GM12874 (cell line): ENCODE measurements around the gene CUL7.

ENCODE experiments used
- TF ChIP-seq, protein P1 (sequence below): IDR thresholded peaks from 2 replicates; pipeline ENCODE4 v1.5.1; 2011; ENCODE audit warnings: low read depth, mild to moderate bottlenecking, control low read depth, low read length, moderate library complexity; ENCODE audit not compliant: insufficient read depth

CUL7 gene

DNA sequence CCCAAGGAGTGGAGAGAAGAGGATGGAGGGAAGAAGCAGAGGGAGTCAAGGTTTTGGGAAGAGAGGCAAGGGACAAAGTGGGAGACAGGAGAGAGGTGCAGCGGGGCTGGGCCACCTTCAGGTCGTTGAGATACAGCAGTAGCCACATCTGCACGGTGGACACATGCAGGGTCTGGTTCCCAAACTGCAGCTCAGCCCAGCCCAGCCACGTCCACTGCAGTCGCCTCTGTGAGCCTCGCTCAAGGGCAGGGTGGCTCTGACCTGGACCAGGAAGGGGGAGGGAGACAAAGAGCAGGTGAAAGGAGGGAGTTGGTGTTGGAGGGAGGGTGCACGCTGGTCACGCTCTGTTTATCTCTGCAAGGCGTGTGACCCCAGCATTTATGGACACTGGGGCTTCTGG lies 14.9 kb downstream of the CUL7 start:
- TF ChIP-seq, protein P1, sequence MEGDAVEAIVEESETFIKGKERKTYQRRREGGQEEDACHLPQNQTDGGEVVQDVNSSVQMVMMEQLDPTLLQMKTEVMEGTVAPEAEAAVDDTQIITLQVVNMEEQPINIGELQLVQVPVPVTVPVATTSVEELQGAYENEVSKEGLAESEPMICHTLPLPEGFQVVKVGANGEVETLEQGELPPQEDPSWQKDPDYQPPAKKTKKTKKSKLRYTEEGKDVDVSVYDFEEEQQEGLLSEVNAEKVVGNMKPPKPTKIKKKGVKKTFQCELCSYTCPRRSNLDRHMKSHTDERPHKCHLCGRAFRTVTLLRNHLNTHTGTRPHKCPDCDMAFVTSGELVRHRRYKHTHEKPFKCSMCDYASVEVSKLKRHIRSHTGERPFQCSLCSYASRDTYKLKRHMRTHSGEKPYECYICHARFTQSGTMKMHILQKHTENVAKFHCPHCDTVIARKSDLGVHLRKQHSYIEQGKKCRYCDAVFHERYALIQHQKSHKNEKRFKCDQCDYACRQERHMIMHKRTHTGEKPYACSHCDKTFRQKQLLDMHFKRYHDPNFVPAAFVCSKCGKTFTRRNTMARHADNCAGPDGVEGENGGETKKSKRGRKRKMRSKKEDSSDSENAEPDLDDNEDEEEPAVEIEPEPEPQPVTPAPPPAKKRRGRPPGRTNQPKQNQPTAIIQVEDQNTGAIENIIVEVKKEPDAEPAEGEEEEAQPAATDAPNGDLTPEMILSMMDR: no peak

DNA sequence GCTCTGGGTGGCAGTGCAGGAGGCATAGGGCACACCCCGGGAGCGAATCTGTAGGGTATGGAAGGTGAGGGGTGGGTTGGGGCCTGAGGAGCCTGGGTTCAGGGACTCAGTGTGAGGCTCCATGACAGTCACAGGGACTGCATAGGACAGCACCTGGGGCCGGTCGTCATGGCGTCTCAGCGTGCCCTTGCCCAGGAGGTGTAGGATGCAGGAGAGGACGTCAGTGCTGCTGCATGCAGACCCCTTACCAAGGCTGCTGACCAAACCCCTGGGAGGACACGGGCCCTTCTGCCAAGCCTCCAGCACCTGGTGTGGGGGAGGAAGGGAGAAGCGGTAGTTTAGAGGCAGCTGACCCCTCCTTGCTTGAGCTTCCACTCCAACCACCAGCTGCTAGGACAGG lies 15.9 kb downstream of the CUL7 start:
- TF ChIP-seq, protein P1: no peak

DNA sequence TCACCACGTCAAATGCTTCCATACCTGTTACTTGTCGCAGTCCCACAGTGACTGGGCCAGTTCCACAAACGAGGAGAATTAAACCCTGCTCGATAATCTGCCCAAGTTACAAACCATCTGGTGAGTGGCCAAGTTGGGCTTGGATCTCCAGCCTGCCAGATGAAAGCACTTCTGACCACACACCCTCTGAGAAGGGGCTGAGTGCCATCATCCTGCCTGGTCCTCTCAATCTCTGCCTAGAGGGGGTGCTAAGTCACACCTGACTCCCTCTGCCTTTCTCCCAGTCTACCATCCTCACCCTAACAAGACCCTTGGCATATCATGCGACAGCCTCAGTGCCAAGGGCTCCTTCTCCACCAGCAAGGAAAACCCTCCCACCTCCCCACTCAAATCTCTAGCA lies 16.5 kb downstream of the CUL7 start:
- TF ChIP-seq, protein P1: no peak

DNA sequence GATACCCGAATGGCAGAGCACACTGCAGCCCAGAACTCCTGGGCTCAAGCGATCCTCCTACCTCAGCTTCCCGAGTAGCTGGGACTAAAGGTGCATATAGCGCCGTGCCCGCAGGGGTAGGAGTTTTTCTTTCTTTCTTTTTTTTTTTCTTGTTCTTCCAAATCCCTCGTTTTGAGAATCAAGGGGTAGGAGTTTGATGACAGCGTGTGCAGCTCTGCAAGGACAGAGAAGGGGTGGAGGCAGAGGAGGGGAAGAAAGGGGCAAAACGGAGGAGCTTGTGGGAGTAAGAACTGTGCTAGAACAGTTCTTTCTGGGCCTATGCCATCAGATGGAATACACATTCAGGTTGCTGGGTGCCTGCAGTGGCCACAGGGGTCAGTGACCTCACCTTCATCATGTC lies 16.9 kb downstream of the CUL7 start:
- TF ChIP-seq, protein P1: no peak

DNA sequence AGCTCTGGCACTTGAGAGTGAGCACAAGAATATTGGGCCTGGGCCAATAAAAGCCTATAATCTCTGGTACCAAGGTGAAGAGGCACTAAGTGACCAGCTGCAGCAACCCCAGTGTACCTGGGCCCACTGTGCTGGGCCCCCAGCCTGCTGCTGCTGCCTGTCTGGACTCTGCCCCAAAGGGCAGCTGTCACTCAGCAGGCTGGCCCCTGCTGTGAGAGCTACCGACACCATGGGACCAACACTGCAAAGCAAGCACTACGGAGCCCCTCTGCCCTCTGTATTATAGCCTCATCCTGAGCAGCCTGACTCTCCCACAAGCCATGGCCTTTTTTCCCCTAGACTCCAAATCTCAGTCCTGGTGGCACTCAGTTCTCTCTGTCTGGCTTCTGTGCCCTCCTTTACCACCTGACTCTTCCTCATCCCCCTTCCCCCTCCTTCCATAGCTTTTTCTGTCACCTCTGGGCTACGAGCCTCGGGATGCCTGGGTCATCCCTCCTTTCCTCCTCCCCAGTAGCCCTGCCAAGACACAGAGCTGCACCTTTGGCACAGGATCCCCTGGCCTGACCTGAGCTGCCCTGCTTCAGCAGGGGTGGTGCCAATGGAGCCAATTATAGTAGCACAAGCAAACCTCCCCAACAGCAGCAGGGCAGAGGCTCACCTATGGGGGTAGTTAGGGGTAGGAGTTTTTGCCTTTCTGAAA lies 18.0 kb downstream of the CUL7 start:
- TF ChIP-seq, protein P1: no peak

DNA sequence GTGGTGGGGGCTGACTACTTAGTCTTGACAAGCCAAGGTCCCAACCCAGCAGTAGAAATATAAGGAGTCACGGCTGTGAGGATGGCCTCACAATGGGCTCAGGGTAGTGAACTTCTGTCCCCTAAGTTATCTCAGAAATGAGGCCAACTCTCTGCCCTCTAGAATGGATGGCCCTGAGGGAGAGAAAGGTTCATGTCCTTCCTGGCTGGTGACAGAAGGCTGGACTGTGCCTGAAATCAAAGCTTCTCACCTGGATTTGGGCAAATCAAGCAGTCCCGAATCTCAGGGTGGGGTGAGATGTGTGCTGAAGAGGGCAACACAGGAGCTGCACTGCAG lies 19.5 kb downstream of the CUL7 start:
- TF ChIP-seq, protein P1: no peak

DNA sequence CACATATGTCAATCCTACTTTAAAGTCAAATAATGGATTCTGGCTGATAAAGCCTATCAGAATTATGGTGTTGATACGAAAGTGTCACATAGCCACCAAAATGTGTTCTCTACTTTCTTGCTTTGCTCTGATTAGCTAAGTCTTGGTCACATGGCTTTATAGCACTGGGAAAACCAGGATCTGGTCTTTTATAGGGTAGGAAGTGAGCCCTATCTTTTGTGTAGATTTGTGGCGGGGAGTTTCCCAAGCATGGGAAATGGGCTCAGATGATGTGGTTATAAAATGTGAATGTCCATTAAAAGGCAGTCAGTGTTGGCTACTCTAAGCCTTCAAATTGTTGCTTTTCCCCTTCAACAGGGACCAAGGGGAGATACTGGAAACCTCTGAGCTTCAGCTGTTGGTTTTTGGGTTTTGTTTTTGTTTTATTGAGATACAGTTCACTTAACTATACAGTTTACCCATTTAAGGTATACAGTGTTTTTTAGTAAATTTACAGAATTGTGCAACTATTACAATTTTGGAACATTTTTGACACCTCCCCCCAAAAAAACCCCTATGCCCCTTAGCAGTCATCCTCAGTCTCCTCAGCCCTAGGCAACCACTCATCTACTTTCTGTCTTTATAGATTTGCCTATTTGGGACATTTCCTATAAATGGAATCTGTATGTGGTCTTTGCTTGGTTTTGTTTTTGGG lies 20.0 kb downstream of the CUL7 start:
- TF ChIP-seq, protein P1: no peak
